WTC11 (cell line): ENCODE measurements around the gene POLDIP2. TPM values are rescaled to one million over a fixed set of nuclear protein-coding genes. Genes with fewer than 3 reads are reported as not detected.
A peak's percentile ranks its signal among the peaks of the same experiment; 100 is the strongest.

ENCODE experiments used
- ATAC-seq: fragments of 200-7000 bp; cut with Tn5 transposase; 2 replicates; pipeline ENCODE4 v1.10.0; 2021; ENCODE audit warnings: mild to moderate bottlenecking, moderate library complexity
- Bru-seq: library from RNA; stranded (reverse); fragments of 400-500 nt; gene quantifications from one replicate; lab custom pipeline; 2021; lab: Mats Ljungman, UMichigan
- CTCF ChIA-PET: fragments of 300-600 bp; sonication (Branson Sonifier 250); formaldehyde crosslinking; loops from one replicate; lab custom pipeline; 2021; ENCODE audit warnings: antibody characterized with exemption; lab: Charles Lee
- POLR2A ChIA-PET: fragments of 350-600 bp; sonication (Branson Sonifier 250); formaldehyde crosslinking; loops from one replicate; lab custom pipeline; 2021; ENCODE audit warnings: antibody characterized with exemption; lab: Charles Lee
- DNase-seq: peaks from one replicate; pipeline ENCODE4 v3.0.0; 2021; ENCODE audit warnings: low spot score
- H3K27ac Mint-ChIP-seq: 2 replicates; pipeline ENCODE4 v1.8.0; 2021; ENCODE audit warnings: mixed read lengths
- H3K27me3 Mint-ChIP-seq: 2 replicates; pipeline ENCODE4 v1.8.0; 2021; ENCODE audit warnings: low read depth, mild to moderate bottlenecking, moderate library complexity, mixed read lengths
- H3K36me3 Mint-ChIP-seq: 2 replicates; pipeline ENCODE4 v1.8.0; 2021; ENCODE audit warnings: mixed read lengths
- H3K4me1 Mint-ChIP-seq: 2 replicates; pipeline ENCODE4 v1.8.0; 2022; ENCODE audit warnings: mixed read lengths
- H3K4me3 Mint-ChIP-seq: 2 replicates; pipeline ENCODE4 v1.8.0; 2021; ENCODE audit warnings: mild to moderate bottlenecking, moderate library complexity, mixed read lengths
- H3K9me3 Mint-ChIP-seq: 2 replicates; pipeline ENCODE4 v1.8.0; 2021; ENCODE audit warnings: mixed read lengths
- ATF1 ChIP-seq: sonication (generic); formaldehyde crosslinking; IDR thresholded peaks from 2 replicates; pipeline ENCODE4 v1.8.1; 2023; ENCODE audit warnings: mild to moderate bottlenecking, moderate library complexity, missing genetic modification reagents
- CBFB ChIP-seq: sonication (generic); formaldehyde crosslinking; IDR thresholded peaks from 2 replicates; pipeline ENCODE4 v1.8.1; 2022; ENCODE audit warnings: mild to moderate bottlenecking, low read depth, missing genetic modification reagents
- CREB1 ChIP-seq: sonication (generic); formaldehyde crosslinking; IDR thresholded peaks from 2 replicates; pipeline ENCODE4 v1.8.0; 2023; ENCODE audit warnings: mild to moderate bottlenecking, missing genetic modification reagents
- ELF4 ChIP-seq: sonication (generic); formaldehyde crosslinking; IDR thresholded peaks from 2 replicates; pipeline ENCODE4 v1.8.1; 2022; ENCODE audit warnings: low read depth, mild to moderate bottlenecking, moderate library complexity, missing genetic modification reagents
- EMX1 ChIP-seq: fragments of 250-450 bp; sonication (Bioruptor Pico); IDR thresholded peaks from 2 replicates; pipeline ENCODE4 v1.8.0; 2021; ENCODE audit warnings: mild to moderate bottlenecking
- ESRRA ChIP-seq: sonication (generic); formaldehyde crosslinking; IDR thresholded peaks from 2 replicates; pipeline ENCODE4 v1.8.1; 2022; ENCODE audit warnings: mild to moderate bottlenecking, missing genetic modification reagents, borderline replicate concordance
- FOXK1 ChIP-seq: sonication (generic); formaldehyde crosslinking; IDR thresholded peaks from 2 replicates; pipeline ENCODE4 v1.8.0; 2022; ENCODE audit warnings: mild to moderate bottlenecking, moderate library complexity, missing genetic modification reagents
- NFE2L1 ChIP-seq: sonication (generic); formaldehyde crosslinking; IDR thresholded peaks from 2 replicates; pipeline ENCODE4 v1.8.1; 2023; ENCODE audit warnings: missing genetic modification reagents
- NR3C1 ChIP-seq: sonication (generic); formaldehyde crosslinking; conservative IDR thresholded peaks from 2 replicates; pipeline ENCODE4 v1.8.1; 2023; ENCODE audit warnings: low read depth, mild to moderate bottlenecking, missing genetic modification reagents
- PRRX2 ChIP-seq: fragments of 250-450 bp; sonication (Bioruptor Pico); IDR thresholded peaks from 2 replicates; pipeline ENCODE4 v1.8.0; 2021; ENCODE audit warnings: mild to moderate bottlenecking
- RELA ChIP-seq: sonication (generic); formaldehyde crosslinking; IDR thresholded peaks from 2 replicates; pipeline ENCODE4 v1.8.1; 2022; ENCODE audit warnings: missing genetic modification reagents, mild to moderate bottlenecking, borderline replicate concordance
- TCF7 ChIP-seq: sonication (generic); formaldehyde crosslinking; IDR thresholded peaks from 2 replicates; pipeline ENCODE4 v1.8.0; 2022; ENCODE audit warnings: mild to moderate bottlenecking, low read depth, missing genetic modification reagents, moderate library complexity
- TP53 ChIP-seq: sonication (generic); formaldehyde crosslinking; IDR thresholded peaks from 2 replicates; pipeline ENCODE4 v1.8.1; 2023; ENCODE audit warnings: mild to moderate bottlenecking, missing genetic modification reagents
- ZBTB21 ChIP-seq: sonication (generic); formaldehyde crosslinking; IDR thresholded peaks from 2 replicates; pipeline ENCODE4 v1.8.1; 2023; ENCODE audit warnings: mild to moderate bottlenecking, missing genetic modification reagents, borderline replicate concordance
- ZNF423 ChIP-seq: fragments of 250-450 bp; sonication (Bioruptor Pico); IDR thresholded peaks from 2 replicates; pipeline ENCODE4 v2.1.2; 2022; ENCODE audit warnings: mild to moderate bottlenecking, moderate library complexity
- long read RNA-seq, 3 experiments: library from RNA in 1 of 3; library from capped mRNA in 1 of 3; library from polyadenylated mRNA in 1 of 3; unstranded in 2 of 3; stranded (forward) in 1 of 3; transcript quantifications; one replicate each; pipeline ENCODE4 v2.0.0, GENCODE V29; 2021
- total RNA-seq: library from RNA; stranded (reverse); gene quantifications from 3 replicates; pipeline ENCODE4 v1.2.3, GENCODE V29; 2021
- TF ChIP-seq, protein P1 (sequence below): fragments of 200-600 bp; IDR thresholded peaks from 2 replicates; pipeline ENCODE4 v1.8.0; 2022; ENCODE audit warnings: antibody characterized with exemption
- TF ChIP-seq, protein P2 (sequence below): sonication (generic); formaldehyde crosslinking; conservative IDR thresholded peaks from 2 replicates; pipeline ENCODE4 v1.8.1; 2022; ENCODE audit warnings: mild to moderate bottlenecking, missing genetic modification reagents
- TF ChIP-seq, protein P3 (sequence below): sonication (generic); formaldehyde crosslinking; IDR thresholded peaks from 2 replicates; pipeline ENCODE4 v1.8.0; 2022; ENCODE audit warnings: mild to moderate bottlenecking, missing genetic modification reagents
- TF ChIP-seq, protein P4 (sequence below): fragments of 250-450 bp; sonication (Bioruptor Pico); IDR thresholded peaks from 2 replicates; pipeline ENCODE4 v1.8.0; 2021; ENCODE audit warnings: mild to moderate bottlenecking
- TF ChIP-seq, protein P5 (sequence below): fragments of 250-450 bp; sonication (Bioruptor Pico); IDR thresholded peaks from 2 replicates; pipeline ENCODE4 v1.9.0; 2021; ENCODE audit warnings: mild to moderate bottlenecking
- TF ChIP-seq, protein P6 (sequence below): sonication (generic); formaldehyde crosslinking; IDR thresholded peaks from 2 replicates; pipeline ENCODE4 v1.8.1; 2023; ENCODE audit warnings: mild to moderate bottlenecking, missing genetic modification reagents, borderline replicate concordance
- TF ChIP-seq, protein P7 (sequence below): sonication (generic); formaldehyde crosslinking; IDR thresholded peaks from 2 replicates; pipeline ENCODE4 v1.8.0; 2023; ENCODE audit warnings: missing genetic modification reagents

Gene POLDIP2, protein sequence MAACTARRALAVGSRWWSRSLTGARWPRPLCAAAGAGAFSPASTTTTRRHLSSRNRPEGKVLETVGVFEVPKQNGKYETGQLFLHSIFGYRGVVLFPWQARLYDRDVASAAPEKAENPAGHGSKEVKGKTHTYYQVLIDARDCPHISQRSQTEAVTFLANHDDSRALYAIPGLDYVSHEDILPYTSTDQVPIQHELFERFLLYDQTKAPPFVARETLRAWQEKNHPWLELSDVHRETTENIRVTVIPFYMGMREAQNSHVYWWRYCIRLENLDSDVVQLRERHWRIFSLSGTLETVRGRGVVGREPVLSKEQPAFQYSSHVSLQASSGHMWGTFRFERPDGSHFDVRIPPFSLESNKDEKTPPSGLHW
- total RNA-seq (79.2 to 85.4 TPM (median 79.7 TPM) in 3 replicates), Bru-seq, nascent RNA (percentile 76 among the genes with signal in this experiment)
- long read RNA-seq, experiment 1, transcript POLDIP2-201 (11 exons, 2,121 nt): major isoform, 464 of 525 reads
- long read RNA-seq, experiment 1, partial matches to known transcripts: 18 of 525 reads
- long read RNA-seq, experiment 1, other reads (novel, unspliced or antisense): 43 of 525 reads
- long read RNA-seq, experiment 2, transcript POLDIP2-201 (11 exons, 2,121 nt): major isoform, 40 of 101 reads
- long read RNA-seq, experiment 2, partial matches to known transcripts: 17 of 101 reads
- long read RNA-seq, experiment 2, other reads (novel, unspliced or antisense): 44 of 101 reads
- long read RNA-seq, experiment 3, partial matches to known transcripts: 9 of 77 reads
- long read RNA-seq, experiment 3, other reads (novel, unspliced or antisense): 65 of 77 reads

DNA sequence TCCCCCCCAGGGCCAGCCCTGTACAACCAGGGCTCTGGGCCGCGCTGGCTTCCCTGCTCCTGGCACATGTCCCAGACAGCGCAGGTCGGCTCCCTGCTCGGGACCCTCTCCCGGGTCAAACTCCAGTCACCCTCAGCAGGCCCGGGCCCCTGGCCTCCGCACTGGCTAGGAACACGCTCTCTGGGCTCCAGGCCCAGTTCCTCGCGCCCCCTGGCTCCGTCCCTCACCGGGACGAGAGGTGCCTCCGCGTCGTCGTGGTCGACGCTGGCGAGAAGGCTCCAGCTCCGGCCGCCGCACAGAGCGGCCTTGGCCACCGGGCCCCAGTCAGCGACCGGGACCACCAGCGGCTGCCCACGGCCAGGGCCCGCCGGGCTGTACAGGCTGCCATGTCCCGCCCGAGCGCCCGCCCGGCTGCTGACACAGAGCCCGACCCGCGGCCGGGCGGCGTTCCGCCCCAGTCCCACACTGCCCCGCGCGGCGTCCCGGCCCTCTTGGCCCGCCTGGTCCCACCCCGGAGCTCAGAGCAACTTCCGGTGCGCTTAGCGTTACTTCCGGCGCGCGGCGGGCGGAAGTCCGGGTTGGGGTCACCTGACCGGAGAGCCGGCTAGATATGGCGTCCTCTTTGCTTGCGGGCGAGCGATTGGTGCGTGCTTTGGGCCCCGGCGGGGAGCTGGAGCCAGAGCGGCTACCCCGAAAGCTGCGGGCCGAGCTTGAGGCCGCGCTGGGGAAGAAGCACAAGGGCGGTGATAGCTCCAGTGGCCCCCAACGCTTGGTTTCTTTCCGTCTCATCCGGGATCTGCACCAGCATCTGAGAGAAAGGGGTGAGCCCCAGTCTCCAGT is at the start of gene POLDIP2:
Gene POLDIP2, minus strand, starts transcription at position 467 of the 840 bp plus-strand sequence. Its CDS starts 79 bp downstream, at position 388.
- POLR2A ChIA-PET: interaction anchor here (1.0 to 1.6 kb wide), 4 partner anchors 10 to 214 kb away, joined by 3 to 16 read pairs (median 8); partner anchors contain the start of genes IFT20, PIGS and TNFAIP1
- CTCF ChIA-PET: interaction anchor here (0.7 to 2.5 kb wide), 7 partner anchors 9 to 69 kb away, joined by 3 to 16 read pairs (median 8); partner anchors contain the start of genes IFT20, TNFAIP1 and VTN
- Mint-ChIP-seq H3K36me3 (peaks cover 45% of the 10 kb centered on the region), H3K27ac (peak within 1 kb of the TSS; percentile 98), H3K9me3 (no peaks in the 10 kb centered on the region), H3K4me3 (peak within 1 kb of the TSS; percentile 91), H3K4me1 (peaks cover 13% of the 10 kb centered on the region), H3K27me3 (no peaks in the 10 kb centered on the region)
- peak; percentile 95 for DNase-seq
- peak; percentile 99 for ATAC-seq
- TF ChIP-seq, protein P1, sequence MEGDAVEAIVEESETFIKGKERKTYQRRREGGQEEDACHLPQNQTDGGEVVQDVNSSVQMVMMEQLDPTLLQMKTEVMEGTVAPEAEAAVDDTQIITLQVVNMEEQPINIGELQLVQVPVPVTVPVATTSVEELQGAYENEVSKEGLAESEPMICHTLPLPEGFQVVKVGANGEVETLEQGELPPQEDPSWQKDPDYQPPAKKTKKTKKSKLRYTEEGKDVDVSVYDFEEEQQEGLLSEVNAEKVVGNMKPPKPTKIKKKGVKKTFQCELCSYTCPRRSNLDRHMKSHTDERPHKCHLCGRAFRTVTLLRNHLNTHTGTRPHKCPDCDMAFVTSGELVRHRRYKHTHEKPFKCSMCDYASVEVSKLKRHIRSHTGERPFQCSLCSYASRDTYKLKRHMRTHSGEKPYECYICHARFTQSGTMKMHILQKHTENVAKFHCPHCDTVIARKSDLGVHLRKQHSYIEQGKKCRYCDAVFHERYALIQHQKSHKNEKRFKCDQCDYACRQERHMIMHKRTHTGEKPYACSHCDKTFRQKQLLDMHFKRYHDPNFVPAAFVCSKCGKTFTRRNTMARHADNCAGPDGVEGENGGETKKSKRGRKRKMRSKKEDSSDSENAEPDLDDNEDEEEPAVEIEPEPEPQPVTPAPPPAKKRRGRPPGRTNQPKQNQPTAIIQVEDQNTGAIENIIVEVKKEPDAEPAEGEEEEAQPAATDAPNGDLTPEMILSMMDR: no peak
- TF ChIP-seq, protein P2, sequence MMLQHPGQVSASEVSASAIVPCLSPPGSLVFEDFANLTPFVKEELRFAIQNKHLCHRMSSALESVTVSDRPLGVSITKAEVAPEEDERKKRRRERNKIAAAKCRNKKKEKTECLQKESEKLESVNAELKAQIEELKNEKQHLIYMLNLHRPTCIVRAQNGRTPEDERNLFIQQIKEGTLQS (CRISPR knock-in tag): no peak
- TF ChIP-seq TP53 (CRISPR knock-in tag) (0 out of 2 replicates have a peak, but pooled peaks have one; percentile 13), ZNF423 (CRISPR knock-in tag) (no peak), EMX1 (no peak), ELF4 (0 out of 2 replicates have a peak, but pooled peaks have one; percentile 38), ESRRA (CRISPR knock-in tag) (peak; percentile 87), ZBTB21 (CRISPR knock-in tag) (no peak), TCF7 (CRISPR knock-in tag) (no peak), NFE2L1 (CRISPR knock-in tag) (no peak), CBFB (no peak), CREB1 (CRISPR knock-in tag) (0 out of 2 replicates have a peak, but pooled peaks have one; percentile 52), NR3C1 (CRISPR knock-in tag) (0 out of 2 replicates have a peak, but pooled peaks have one; percentile 20), FOXK1 (CRISPR knock-in tag) (peak; percentile 98), RELA (CRISPR knock-in tag) (peak; percentile 24; the same call in 1 of the 2 replicates), ATF1 (CRISPR knock-in tag) (peak; percentile 72), PRRX2 (CRISPR knock-in tag) (no peak)
- TF ChIP-seq, protein P3, sequence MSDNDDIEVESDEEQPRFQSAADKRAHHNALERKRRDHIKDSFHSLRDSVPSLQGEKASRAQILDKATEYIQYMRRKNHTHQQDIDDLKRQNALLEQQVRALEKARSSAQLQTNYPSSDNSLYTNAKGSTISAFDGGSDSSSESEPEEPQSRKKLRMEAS (CRISPR knock-in tag): peak; percentile 69; the same call in 1 of the 2 replicates
- TF ChIP-seq, protein P4, sequence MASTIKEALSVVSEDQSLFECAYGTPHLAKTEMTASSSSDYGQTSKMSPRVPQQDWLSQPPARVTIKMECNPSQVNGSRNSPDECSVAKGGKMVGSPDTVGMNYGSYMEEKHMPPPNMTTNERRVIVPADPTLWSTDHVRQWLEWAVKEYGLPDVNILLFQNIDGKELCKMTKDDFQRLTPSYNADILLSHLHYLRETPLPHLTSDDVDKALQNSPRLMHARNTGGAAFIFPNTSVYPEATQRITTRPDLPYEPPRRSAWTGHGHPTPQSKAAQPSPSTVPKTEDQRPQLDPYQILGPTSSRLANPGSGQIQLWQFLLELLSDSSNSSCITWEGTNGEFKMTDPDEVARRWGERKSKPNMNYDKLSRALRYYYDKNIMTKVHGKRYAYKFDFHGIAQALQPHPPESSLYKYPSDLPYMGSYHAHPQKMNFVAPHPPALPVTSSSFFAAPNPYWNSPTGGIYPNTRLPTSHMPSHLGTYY (CRISPR knock-in tag): no peak
- TF ChIP-seq, protein P5, sequence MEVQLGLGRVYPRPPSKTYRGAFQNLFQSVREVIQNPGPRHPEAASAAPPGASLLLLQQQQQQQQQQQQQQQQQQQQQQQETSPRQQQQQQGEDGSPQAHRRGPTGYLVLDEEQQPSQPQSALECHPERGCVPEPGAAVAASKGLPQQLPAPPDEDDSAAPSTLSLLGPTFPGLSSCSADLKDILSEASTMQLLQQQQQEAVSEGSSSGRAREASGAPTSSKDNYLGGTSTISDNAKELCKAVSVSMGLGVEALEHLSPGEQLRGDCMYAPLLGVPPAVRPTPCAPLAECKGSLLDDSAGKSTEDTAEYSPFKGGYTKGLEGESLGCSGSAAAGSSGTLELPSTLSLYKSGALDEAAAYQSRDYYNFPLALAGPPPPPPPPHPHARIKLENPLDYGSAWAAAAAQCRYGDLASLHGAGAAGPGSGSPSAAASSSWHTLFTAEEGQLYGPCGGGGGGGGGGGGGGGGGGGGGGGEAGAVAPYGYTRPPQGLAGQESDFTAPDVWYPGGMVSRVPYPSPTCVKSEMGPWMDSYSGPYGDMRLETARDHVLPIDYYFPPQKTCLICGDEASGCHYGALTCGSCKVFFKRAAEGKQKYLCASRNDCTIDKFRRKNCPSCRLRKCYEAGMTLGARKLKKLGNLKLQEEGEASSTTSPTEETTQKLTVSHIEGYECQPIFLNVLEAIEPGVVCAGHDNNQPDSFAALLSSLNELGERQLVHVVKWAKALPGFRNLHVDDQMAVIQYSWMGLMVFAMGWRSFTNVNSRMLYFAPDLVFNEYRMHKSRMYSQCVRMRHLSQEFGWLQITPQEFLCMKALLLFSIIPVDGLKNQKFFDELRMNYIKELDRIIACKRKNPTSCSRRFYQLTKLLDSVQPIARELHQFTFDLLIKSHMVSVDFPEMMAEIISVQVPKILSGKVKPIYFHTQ (CRISPR knock-in tag): no peak
- TF ChIP-seq, protein P6, sequence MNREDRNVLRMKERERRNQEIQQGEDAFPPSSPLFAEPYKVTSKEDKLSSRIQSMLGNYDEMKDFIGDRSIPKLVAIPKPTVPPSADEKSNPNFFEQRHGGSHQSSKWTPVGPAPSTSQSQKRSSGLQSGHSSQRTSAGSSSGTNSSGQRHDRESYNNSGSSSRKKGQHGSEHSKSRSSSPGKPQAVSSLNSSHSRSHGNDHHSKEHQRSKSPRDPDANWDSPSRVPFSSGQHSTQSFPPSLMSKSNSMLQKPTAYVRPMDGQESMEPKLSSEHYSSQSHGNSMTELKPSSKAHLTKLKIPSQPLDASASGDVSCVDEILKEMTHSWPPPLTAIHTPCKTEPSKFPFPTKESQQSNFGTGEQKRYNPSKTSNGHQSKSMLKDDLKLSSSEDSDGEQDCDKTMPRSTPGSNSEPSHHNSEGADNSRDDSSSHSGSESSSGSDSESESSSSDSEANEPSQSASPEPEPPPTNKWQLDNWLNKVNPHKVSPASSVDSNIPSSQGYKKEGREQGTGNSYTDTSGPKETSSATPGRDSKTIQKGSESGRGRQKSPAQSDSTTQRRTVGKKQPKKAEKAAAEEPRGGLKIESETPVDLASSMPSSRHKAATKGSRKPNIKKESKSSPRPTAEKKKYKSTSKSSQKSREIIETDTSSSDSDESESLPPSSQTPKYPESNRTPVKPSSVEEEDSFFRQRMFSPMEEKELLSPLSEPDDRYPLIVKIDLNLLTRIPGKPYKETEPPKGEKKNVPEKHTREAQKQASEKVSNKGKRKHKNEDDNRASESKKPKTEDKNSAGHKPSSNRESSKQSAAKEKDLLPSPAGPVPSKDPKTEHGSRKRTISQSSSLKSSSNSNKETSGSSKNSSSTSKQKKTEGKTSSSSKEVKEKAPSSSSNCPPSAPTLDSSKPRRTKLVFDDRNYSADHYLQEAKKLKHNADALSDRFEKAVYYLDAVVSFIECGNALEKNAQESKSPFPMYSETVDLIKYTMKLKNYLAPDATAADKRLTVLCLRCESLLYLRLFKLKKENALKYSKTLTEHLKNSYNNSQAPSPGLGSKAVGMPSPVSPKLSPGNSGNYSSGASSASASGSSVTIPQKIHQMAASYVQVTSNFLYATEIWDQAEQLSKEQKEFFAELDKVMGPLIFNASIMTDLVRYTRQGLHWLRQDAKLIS: no peak
- TF ChIP-seq, protein P7, sequence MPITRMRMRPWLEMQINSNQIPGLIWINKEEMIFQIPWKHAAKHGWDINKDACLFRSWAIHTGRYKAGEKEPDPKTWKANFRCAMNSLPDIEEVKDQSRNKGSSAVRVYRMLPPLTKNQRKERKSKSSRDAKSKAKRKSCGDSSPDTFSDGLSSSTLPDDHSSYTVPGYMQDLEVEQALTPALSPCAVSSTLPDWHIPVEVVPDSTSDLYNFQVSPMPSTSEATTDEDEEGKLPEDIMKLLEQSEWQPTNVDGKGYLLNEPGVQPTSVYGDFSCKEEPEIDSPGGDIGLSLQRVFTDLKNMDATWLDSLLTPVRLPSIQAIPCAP (CRISPR knock-in tag): no peak; the same call in 1 of the 2 replicates
